GM20431 (cell line): ENCODE measurements around the gene FMOD.
"Not testable (repeated sequence)": the region's sequence is repeated elsewhere in the genome, so short reads cannot be mapped to it uniquely, and the experiment has no call there.

Experiments used
- in situ Hi-C: fragments of 300-500 bp; cut with MseI, MboI; formaldehyde crosslinking; loops from one replicate; pipeline ENCODE4 v1.15.0; 2020; ENCODE audit warnings: low sequenced_read_pairs; ENCODE audit not compliant: unreplicated experiment

Gene FMOD

DNA sequence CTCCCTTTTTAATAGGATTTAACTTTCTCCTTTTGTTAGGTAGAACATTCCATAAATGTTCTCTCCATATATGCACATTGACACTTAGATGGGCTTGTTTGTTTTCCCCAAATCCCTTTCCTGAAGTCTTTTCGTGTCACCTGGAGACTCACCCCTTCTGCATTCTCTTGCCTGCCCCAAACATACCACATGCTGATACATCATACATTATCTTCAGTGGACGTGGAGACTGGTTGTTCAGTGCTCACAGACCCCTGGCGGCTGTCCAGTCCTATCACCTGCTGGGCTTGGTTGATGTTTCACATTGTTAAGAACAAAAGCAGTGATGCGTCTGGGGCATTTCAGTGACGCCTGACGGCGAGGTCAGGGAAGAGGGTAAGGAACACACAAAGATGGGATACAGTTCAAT, 22.2 kb downstream of the FMOD start:
- in situ Hi-C loops = no loop called here

DNA sequence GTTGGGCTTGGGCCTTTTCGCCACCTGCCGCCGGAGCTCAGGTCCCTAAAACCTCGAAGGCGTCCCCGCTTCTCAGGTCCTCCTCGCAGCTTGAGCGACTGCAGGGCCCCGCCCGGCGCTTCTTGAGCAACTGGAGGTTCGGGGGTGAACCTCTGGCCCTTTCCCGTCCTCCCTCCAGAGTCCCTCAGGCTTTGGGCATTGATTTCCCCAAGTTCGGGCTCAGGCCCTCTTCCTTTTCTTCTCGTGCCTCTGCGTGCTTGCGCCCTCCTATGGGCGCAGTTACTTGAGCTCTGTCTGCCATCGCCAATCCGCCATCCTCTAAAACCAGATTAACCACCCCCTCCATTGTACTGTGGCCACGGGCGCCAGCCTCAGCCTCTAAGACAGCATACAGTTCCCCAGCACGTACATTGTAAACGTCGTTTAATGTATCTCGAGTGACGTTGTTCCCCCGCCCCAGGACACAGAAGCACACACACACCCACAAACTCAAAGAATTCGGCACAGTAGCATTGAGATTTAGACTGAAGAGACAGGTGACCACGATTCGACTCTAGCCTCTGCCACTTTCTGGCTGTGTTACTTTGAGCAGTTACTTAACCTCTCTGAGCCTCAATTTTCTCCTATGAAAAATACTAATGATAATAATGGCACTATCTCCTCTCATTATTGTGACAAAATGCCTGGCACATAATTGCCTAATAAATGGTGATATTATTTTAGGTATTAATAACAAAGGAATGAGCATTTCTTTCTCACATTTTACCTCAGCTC, 23.1 kb downstream of the FMOD start:
- in situ Hi-C loops = no loop called here

DNA sequence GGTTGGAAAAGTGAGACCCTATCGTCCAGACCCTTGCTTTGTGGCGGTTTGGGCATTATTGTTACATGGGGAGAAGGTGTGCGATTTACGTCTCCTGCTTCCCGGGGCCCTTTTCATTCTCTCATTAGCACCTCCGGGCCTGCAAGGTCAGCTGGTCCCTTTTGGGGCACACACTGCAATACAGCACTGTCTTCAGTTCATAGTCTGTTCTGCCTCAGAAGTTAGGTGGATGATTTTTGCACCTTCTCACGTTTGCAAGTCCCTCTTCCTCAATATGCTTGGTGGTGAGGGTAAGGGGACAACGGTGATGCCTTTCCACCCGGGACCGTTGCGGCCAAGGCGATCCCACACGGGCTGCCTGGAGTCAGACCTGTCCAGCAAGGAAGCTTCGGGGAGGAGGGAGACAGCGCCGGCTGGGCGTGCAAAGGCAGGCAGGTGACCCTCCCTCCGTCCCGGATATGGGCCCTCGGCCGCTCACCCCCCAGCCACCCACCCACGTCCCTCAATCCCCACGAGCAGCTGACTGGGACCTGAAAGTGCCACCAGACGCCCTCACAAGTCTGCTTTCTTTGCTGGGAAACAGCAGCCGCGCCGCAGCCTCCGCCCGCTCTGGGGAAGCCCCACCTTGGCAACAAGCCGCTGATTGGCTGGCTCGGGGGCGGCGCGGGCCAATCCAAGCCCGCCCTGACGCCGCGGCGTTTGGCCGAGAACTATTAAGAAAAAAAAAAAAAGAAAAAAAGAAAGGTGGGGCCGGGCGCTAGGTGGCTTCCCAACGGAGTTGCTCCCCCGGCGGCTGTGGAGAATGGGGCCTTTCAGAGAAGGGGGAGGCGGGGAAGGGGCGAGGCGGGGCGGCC, 23.9 kb downstream of the FMOD start:
- in situ Hi-C loops = no loop called here

DNA sequence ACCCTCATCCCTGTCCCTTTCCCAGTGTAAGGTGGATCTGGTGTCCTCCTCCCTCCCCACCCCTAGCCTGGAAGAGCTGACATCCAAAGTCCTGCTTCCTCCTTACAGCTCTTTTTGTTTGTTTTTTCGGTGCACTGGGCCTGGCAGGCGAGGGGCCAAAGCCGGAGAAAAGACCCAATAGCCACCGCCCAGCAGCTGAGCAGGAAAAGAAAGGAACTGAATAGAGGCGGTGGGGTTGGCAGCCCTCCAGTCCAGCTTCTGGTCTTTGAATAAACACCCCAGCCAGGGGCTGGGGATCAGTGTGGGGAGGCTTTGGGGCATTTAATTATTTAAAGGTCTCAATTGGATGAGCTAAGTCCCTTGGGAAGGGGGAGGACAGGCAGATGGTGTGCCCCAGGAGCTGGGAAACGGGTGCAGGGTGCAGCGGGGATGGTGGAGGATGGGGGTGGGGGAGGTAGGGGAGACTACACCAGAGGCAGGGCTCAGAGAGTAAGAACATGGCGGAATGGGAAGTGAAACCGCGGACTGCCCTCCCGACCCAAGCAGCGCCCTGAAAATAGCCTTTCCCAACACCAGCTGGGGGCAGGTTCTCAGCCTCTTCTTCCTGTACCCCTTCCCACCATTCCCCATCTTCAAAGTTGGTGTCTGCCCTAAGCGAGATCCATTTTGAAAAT, 25.4 kb downstream of the FMOD start:
- in situ Hi-C loops = no loop called here

DNA sequence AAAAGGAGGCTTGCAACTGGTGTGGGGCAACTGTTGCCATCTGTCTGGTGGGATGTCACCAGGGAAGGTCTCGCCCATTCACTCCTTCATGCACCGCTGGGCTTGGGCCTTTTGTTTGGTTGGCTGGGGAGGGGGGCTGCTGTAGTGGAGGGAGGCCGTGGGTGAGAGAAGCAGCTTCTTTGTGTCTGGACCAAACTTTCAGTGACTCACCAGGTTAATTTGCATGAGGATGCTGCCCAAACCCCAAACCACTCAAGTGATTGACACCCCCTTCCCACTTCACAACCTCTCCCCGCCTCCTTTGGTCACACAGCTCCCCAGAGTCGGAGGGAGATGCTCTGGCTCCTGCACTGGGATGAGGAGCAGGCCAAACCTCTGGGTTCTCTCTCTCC, 25.9 kb downstream of the FMOD start:
- in situ Hi-C loops = no loop called here

DNA sequence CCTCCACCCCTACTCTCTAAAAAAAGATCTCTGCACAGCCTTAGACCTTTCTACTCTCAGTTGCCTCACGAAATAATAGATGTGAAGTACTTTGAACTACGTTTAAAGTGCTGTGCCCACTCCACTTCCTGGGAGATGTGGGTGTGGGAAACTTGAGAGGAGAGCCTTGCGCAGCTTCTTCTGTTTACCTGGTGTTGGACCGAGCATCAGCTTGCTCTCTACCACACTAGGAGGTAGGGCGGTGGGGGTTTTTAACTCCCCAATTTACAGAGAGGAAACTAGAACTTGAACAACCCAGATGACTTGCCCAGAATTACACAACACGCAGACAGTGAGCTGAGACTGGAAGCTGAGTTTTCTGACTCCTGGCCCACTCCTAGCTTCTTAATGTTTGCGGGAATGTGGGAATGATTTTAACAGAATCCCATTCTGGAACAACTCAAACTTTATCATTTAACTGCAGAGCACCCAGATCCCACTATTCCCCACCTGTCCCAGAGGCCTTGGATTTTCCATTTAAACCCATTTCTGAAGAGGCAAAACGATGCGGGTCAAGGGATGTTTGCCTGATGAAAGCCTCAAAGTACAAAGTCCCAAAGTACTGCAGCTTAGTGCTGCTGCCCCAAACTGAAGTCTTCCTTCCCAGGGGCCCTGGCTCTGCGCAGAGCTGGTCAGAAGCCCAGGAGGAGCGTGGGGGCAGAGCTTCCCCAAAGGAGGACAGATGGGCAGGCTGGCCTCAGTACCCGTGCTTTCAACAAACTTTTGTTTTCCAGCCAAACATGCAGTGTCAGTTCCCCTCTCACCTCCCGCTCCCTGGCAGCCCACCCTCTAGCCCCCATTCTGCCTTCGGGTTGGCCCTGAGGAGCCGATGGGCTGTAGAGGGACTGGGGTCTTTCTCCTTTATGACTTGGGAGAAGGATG, 26.6 kb downstream of the FMOD start:
- in situ Hi-C loops = no loop called here

DNA sequence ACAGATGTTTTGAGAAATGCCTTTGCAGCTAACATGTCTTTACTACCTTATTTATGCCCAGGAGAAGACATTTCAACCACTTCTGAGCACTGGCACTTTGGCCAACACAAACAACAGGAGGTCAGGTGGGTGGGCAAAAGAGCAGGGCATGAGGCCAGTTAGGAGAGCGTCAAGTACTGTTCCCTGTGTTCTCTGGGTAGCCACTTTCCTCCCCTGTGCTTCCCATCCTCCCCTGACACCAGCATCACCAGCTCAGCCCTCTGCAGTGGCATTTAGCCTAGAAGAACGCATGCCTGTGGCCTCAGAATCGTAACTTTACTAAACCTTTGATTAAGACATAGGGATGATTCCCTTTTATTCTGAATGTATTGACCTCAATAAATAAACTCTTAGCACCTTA, 27.3 kb downstream of the FMOD start:
- in situ Hi-C loops = no loop called here

DNA sequence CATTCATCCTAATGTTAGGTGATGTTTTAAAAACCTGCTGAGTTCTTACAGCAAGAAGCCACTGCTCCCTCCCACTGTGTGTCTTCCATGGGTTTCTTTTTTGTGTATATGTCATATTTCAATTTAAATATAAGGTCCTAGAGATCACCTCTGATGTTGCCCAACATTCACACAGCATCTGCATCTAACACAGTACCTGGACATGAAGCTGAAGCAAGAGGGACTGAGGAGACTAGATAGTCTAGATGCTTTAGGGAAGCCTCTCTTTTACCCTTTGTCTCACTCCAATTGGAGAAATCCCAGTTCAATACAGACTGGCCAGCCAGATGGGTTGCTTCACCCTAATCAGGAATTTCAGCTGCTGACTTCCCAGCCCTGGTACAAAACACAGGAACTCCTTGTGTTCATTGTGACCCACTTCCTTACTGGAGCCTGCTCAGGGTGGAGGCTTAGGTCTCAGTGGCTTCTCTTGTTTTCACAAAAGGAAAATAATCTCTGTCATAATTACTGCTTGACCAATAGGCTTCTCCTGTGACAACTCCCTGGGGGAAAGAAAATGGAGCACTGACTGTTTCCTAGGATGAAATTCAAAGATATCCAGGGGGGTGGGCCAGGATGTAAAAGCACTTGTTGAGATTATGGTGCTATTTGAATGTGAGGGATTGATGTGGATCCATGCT, 28.3 kb downstream of the FMOD start:
- in situ Hi-C loops = no loop called here

DNA sequence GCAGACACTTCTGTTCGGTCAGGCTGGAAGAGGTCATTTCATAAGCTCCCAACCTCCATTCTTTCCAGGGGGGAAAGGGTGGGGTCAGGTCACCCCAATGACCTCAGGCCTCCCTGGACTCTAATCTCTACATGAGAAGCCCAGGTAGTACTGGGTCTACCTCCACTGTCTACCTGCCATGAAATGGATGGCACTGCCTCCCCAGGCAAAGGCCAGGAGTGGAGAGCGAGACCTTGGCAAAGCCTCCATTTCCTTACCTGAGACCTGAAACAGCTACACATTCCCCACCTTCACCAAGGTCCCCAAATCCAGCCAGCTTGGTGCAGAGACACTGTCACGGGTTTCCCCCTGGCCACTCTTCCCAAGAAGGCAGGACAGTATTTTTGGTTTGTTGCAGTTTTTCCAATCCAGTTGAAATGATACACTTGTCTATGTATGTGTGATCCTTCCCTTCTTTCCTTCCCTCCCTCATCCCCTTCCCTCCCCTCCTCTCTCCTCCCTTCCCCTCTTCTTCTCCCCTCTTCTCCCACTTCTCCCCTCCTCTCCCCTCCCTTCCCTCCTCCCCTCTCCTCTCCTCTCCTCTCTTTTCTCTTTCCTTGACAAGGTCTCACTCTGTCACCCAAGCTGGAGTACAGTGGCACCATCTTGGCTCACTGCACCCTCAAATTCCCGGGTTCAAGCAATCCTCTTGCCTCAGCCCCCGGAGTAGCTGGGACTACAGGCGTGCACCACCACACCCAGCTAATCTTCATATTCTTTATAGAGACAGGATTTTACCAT, 29.5 kb downstream of the FMOD start:
- in situ Hi-C loops = no loop called here

DNA sequence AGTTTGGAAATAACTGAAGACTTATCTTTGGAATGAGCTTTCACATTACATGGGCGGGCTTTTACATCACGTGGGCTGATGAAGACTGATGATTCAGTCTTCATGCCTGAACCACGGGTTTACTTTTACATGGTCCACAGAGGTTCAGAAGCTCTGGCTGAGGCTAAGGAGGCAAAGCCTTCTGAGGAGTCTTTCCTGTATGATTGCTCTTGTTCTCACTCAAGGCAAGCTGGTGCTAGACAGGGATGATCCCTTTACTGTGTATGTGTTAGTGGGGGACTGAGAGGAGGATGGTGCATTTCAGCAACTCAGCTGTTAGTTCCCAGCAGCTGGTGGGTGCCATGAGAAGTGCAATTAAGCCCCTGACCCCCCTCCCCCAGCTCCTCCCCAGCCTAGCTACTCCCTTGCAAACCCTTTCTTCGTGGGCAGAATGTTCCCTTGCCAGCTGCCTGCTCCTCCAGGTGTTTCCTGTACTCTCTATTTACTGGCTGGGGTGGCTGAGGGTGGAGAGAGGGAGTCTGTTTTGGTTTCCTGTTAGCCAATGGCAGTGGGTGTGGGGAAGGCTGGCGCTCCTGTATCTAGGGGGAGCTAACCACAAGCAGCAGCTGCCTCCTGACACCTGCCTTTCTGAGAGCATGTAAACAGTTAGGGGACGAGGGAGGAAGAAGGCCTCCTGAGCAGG, 30.2 kb downstream of the FMOD start:
- in situ Hi-C loops = no loop called here

DNA sequence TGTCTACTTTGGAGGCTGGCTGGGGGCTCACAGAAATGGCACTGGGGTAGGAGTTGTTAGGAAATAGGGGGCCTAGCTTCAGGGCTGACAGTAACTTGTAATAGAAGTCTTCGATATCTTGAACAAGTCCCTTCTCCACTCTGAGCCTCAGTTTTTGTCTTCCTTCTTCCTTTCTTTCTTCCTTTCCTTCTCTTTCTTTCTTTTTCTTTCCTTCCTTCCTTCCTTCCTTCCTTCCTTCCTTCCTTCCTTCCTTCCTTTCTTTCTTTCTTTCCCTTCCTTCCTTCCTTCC, 32.7 kb downstream of the FMOD start:
- in situ Hi-C loops = no loop called here

DNA sequence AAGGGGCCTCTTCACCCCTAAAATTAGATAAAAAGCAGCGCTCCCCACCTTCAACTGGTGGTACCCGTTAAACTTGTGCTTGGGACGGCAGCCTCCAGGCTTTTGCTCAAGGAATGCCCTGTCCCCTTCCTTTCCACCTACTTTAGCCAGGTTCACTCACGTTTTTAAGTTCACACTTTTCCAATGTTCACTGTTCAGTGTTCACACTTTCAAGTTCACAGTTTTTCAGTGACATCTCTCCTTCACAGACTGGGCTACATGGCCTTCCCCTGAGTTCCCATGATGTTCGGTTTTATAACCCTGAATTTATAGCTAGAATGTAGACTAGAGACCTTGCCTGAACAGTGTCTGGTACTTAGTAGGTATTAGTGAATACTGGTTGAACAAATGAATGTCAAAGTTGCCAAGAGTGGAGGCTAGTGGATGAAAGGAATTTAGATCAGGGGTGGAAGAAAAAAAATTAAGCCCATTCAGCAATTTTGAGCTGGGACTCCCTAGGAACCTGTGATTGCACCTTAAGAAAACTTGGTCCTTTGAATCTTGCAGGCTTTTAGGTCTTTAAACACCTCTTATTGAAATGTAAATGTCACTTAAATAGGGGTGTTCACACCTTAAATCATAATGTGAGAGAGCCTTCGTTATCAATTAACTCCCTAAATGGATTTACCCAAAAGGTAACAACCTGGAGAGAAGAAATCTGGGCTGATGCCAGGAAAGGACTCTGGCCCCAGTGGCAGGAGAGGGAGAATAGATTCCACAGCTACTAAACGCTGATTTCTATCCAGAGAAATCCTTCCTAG, 33.3 kb downstream of the FMOD start:
- in situ Hi-C loops = no loop called here

DNA sequence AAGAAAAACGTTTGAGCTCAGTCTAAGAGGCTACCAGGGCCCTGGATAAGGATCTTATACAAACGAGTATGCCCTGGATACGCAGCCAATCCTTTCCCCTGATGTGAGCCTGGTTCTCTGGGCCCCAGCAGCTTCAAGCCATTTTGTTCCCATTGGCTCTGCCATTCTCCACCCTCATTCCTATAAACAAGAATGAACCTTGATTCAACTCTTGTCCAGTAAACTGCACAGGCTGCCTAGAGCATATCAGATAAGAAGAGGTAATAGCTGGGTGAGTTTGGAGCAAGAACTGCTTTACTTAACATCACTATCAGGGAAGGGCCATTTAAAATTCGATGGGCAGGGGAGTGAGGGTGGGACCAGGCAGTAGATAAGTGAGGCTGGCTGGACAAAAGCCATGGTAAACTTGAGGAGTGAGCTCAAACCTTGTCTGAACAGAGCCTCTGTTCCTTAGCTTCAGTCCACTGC, 34.3 kb downstream of the FMOD start:
- in situ Hi-C loops = no loop called here

DNA sequence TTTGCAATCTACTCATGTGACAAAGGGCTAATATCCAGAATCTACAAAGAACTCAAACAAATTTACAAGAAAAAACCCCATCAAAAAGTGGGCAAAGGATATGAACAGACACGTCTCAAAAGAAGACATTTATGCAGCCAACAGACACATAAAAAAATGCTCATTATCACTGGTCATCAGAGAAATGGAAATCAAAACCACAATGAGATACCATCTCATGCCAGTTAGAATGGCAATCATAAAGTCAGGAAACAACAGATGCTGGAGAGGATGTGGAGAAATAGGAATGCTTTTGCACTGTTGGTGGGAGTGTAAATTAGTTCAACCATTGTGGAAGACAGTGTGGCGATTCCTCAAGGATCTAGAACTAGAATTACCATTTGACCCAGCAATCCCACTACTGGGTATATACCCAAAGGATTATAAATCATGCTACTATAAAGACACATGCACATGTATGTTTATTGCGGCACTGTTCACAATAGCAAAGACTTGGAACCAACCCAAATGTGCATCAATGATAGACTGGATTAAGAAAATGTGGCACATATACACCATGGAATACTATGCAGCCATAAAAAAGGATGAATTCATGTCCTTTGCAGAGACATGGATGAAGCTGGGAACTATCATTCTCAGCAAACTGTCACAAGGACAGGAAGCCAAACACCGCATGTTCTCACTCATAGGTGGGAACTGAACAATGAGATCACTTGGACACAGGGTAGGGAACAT, 36.7 kb downstream of the FMOD start:
- in situ Hi-C loops = not testable (repeated sequence)

DNA sequence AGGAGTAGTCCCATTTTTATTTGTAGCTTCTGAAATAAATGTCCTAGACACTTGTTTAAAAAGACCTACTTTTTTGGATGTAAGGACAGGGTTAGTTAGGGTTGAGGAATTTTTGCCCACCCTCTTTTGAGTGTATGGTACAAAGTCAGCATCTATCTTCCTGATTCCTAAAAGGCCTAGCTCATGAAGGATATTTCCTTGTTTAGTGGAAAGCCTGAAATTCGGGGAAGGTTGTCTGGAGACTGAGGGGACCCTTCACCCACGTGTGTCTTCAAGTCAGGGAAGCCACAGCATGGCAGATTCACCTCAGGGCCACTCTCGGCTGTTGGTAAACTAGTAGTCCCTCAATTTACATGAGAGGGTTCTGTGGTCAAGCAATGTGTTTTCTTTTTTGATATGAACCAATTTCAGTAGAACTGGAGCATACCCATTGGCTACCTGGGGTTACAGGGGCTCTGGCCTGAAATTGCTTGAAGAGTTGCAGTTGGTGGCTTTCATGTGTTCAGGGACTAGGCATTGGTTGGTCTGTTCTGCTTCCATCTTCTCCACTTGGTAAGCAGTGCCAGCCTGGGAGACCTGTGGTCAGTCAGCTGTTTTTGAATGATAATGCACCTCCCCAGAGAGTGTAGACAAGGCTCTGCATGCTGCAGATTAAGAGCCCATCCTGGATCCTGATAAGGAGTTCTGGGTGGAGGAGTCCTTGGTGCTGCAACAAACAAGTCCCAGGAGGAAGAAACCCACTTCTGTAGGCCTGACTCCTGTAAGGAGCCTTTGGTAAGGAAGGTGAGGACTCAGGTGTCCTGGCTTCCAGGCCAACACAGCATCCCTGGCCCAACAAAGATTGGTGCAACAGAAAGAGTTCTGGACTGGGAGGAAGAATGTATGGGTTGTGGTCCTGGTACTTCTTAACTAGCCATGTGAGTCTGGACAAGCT, 39.3 kb downstream of the FMOD start:
- in situ Hi-C loops = no loop called here

DNA sequence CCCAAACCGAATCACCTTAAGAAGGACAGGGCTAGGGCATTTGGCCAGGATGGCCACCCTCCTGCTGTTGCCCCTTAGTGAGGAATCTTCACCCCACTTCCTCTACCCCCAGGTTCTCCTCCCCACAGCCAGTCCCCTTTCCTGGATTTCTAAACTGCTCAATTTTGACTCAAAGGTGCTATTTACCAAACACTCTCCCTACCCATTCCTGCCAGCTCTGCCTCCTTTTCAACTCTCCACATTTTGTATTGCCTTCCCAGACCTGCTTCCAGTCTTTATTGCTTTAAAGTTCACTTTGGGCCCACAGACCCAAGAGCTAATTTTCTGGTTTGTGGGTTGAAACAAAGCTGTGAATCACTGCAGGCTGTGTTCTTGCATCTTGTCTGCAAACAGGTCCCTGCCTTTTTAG, 42.0 kb downstream of the FMOD start:
- in situ Hi-C loops = no loop called here
